HPDE6-E6E7 (cell line): ENCODE data around the gene CYP2C18.
"Not testable (repeated sequence)": the region's sequence is repeated elsewhere in the genome, so short reads cannot be mapped to it uniquely, and the experiment has no call there.

ENCODE experiments used
- DNase-seq: peaks from one replicate; pipeline ENCODE4 v3.0.0; 2011; ENCODE audit warnings: missing footprints; ENCODE audit errors: extremely low spot score

Gene CYP2C18

DNA sequence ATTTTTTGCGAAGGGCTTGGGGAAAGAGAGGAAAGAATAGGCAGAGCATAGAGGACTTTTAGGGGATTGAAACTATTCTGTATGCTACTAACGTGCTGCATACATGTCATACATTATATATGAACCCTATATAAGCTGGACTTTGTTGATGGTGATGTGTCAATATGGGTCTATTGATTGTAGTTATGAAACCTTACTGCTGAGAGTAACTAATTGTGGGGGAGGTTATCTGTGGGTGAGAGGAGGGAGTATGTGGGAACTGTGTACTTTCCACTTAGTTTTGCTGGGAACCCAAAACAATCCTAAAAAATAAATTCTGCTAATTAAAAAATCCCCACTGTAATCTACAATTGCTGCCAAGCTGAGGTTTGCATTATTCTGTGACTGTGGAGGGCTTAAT lies 63.6 kb downstream of the CYP2C18 start:
- DNase-seq, result no peak

DNA sequence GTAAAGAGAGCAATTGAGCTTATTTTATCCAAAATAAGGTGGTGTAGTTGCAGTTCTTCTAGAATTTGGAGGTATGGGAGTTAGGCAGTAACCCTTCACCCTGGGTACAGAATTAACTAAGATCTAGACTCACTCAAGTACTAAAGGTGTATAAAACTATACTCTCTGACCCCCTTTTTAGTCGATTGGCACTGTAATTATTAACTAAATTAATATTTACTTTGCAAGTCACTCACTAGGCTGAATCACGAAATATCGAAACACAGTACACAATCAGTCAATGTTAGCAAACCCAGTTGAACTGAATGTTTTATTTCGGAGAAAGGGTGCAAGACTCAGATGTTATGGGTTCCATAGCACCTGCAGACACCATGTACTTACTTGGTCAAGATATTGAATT lies 64.3 kb downstream of the CYP2C18 start:
- no peak for DNase-seq

DNA sequence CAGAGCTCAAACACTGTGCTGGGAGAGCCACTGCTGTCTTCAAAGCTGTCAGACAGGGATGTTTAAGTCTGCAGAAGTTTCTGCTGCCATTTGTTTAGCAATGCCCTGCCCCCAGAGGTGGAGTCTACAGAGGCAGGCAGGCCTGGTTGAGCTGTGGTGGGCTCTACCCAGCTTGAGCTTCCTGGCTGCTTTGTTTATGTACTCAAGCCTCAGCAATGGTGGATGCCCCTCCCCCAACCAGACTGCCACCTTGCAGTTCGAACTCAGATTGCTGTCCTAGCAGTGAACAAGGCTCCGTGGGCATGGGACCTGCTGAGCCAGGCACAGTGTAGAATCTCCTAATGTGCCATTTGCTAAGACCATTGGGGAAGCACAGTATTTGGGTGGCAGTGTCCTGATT lies 74.4 kb downstream of the CYP2C18 start:
- no peak for DNase-seq

DNA sequence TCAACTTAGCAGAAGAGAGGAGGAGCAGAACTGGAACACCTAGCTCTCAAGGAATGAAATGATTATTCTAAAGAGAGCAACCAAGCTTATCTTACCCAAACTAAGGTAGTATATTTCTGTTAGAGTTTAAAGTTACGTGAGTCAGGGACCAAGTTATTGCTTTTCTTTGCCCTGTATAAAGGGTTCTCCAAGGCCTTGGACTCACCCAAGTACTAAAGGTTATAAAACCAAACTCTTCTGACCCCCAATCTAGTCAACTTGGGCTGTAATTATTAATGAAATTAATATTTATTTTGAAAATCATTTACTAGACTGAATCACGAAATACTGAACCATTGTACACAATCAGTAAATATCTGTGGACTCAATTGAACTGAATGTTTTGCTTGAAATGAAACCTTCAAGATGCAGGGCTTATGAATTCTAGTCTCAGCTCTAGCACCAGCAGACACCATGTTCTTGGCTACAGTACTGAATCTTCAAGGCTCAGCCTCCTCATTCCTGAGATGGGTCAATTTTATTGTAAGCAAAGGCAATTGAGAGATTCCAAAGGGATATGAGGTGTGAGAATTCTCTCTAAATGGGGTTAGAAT lies 77.2 kb downstream of the CYP2C18 start:
- no peak for DNase-seq

DNA sequence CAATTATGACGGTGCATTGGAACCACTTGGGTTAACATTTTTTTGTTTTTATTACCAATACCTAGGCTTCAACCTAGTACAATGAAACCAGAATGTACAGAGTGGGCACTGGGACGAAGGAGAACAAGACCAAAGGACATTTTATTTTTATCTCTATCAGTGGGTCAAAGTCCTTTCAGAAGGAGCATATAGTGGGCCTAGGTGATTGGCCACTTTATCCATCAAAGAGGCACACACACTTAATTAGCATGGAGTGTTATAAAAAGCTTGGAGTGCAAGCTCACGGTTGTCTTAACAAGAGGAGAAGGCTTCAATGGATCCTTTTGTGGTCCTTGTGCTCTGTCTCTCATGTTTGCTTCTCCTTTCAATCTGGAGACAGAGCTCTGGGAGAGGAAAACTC lies 78.9 kb downstream of the CYP2C18 start, which contains the start of gene CYP2C19:
Gene CYP2C19 (plus strand): TSS at position 289 of the 400 bp plus-strand sequence. CDS start 25 bp downstream, at position 314.
- DNase-seq, result no peak

DNA sequence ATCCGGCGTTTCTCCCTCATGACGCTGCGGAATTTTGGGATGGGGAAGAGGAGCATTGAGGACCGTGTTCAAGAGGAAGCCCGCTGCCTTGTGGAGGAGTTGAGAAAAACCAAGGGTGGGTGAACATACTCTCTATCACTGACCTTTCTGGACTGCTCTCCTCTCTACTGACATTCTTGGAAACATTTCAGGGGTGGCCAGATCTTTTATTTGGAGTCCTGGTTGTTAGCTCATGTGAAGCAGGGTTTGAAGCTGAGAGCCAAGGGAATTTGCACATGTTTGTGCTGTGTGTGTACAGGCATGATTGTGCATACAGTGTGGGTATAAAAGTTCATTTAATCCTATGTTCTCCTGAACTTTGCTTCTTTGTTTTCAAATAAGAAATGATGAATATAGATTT lies 91.9 kb downstream of the CYP2C18 start:
- not testable (repeated sequence) for DNase-seq

DNA sequence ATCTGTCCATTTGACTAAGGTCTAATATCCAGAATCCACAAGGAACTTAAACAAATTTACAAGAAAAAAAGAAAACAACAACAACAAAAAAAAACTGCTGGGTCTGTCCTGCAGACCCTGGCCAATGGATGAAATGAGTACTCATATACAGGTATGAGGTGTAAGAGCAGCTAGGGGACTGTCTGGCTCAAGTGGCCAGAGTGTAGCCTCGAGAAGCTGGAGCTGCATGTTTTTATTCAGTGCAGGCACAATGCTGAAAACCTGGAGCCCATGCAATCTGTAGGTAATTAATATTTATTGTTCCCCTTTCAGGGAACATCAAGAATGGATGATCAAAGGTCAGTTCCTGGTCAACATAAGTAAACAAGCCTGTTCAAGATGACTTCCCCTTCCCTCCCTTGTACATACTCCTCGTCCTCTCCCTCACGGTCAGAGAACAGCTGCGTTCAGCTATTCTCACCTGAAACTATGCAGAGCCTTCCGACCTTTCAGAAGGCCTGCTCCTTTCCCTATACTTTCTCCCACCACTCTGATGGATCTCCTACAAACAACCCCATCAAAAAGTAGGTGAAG lies 94.4 kb downstream of the CYP2C18 start:
- no peak for DNase-seq

DNA sequence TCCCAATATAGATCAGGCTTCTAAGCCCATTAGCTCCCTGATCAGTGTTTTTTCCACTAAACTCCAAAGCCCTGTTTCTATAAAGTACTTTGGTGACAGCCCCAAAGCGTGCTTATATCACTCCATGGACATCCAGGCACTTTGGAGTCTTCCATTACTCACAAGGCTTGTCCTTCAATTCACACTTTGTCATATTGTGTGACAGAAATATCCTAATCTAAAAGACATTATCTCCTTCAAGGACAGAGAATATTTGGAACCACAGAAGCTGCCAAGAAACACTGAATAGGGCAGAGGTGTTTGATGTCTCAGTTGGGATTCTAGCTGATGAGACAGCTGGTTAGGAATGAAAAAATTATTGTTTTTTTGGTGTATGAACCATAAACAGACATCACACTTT lies 97.3 kb downstream of the CYP2C18 start:
- DNase-seq, result no peak

DNA sequence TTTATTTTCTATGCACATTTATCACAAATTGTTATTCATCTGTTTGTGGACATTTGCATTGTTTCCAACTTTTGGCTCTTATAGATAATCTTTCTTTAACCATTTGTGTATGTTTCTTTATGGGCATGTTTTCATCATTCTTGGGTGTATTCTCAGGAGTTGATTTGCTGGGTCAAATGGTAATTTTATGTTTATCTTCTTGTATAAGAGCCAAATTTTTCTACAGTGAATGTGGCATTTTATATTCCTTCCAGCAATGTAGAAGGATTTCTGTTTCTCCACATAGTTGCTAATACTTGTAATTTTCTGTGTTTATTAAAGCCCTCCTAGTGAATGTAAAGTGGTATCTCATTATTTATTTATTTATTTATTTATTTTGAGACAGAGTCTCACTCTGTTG lies 100.7 kb downstream of the CYP2C18 start:
- DNase-seq, result no peak

DNA sequence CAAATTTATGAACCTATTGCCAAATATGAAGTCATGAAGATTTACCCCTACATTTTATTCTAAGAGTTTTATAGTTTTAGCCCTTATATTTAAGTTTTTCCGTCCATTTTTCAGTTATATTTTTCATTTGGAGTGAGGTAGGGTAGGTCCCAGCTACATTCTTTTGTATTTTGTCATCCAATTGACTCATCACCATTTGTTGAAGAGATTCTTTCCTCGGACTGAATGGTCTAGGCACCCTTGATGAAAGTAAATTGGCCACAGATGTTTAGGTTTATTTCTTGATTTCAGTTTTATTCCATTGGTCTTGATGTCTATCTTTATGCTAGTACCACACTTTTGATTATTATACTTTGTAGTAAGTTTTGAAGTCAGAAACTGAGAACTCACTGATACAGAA lies 101.7 kb downstream of the CYP2C18 start:
- no peak for DNase-seq
